H1 (cell line): Measurements from ENCODE around the gene NELFCD. TPM values are rescaled to one million over a fixed set of nuclear protein-coding genes. Genes with fewer than 3 reads are reported as not detected.

Experiments
- CBX5 ChIP-seq: fragments of 300-800, 300-1000 bp; sonication (generic); IDR thresholded peaks from 2 replicates; pipeline ENCODE4 v1.7.1; 2016; ENCODE audit warnings: antibody characterized with exemption, low read length, low read depth
- CHD7 ChIP-seq: fragments of 300-600 bp; sonication (generic); IDR thresholded peaks from 2 replicates; pipeline ENCODE4 v1.7.1; 2012; ENCODE audit warnings: low read length, moderate library complexity, mild to moderate bottlenecking, inconsistent platforms; ENCODE audit not compliant: insufficient replicate concordance
- GTF2F1 ChIP-seq: IDR thresholded peaks from 2 replicates; pipeline ENCODE4 v1.6.1; 2012; ENCODE audit warnings: low read depth, low read length, improper control_type of control experiment, borderline replicate concordance
- KDM1A ChIP-seq: fragments of 200-600, 300-600 bp; sonication (generic); IDR thresholded peaks from 2 replicates; pipeline ENCODE4 v1.7.1; 2016; ENCODE audit warnings: mild to moderate bottlenecking, low read length, borderline replicate concordance
- KDM5A ChIP-seq: fragments of 200-600 bp; IDR thresholded peaks from 2 replicates; pipeline ENCODE4 v1.7.1; 2012; ENCODE audit warnings: mild to moderate bottlenecking, low read length, inconsistent platforms, mixed read lengths
- POLR2AphosphoS5 ChIP-seq: IDR thresholded peaks from 2 replicates; pipeline ENCODE4 v1.6.1; 2011; ENCODE audit warnings: low read depth, low read length
- RXRA ChIP-seq: IDR thresholded peaks from 2 replicates; pipeline ENCODE4 v1.6.1; 2011; ENCODE audit warnings: low read depth, mild to moderate bottlenecking, low read length, moderate library complexity; ENCODE audit not compliant: insufficient read depth
- SP1 ChIP-seq: IDR thresholded peaks from 2 replicates; pipeline ENCODE4 v1.6.1; 2011; ENCODE audit warnings: low read depth, low read length
- TAF1 ChIP-seq: IDR thresholded peaks from 2 replicates; pipeline ENCODE4 v1.6.1; 2011; ENCODE audit warnings: mild to moderate bottlenecking, low read depth, low read length
- TBP ChIP-seq: IDR thresholded peaks from 2 replicates; pipeline ENCODE4 v1.6.1; 2011; ENCODE audit warnings: low read depth, low read length, improper control_type of control experiment
- polyA plus RNA-seq, 7 experiments: library from polyadenylated mRNA; depleted of rRNA in 3 of 7; stranded (reverse) in 5 of 7; unstranded in 2 of 7; fragments of >200 nt in 5 of 7; fragments of 200-250 nt in 2 of 7; gene quantifications; 1 replicate in 5 of 7; 2 replicates in 1 of 7; 4 replicates in 1 of 7; pipeline versions ENCODE4 v1.2.1 to v1.2.3, GENCODE V29; 2011 to 2013; ENCODE audit warnings: missing spikeins in 2 of 7, mixed read lengths in 2 of 7
- total RNA-seq: library from RNA; stranded (reverse); fragmentation: NEBNext Ultra II Directional; extraction: Animal tissue kit (Norgen Biotek cat#: 25700); gene quantifications from 2 replicates; pipeline ENCODE4 v1.2.1, GENCODE V29; 2021
- TF ChIP-seq, protein P1 (sequence below): IDR thresholded peaks from 2 replicates; pipeline ENCODE4 v1.6.1; 2011; ENCODE audit warnings: low read length, improper control_type of control experiment

NELFCD gene
- total and polyA plus RNA-seq, 2 of the 8 experiments (the other 6 are each of a cell fraction or from before 2014, with no cell fraction given) = 35.5 to 59.6 TPM

GRCh38 chr20:58944610-58945009 is 36.4 kb upstream of the NELFCD start (continued):
- TF ChIP-seq CHD7 (no peak), POLR2AphosphoS5 (no peak), TAF1 (no peak), GTF2F1 (no peak), KDM1A (no peak), SP1 (no peak), KDM5A (no peak), CBX5 (no peak), TBP (no peak), RXRA (no peak)
- TF ChIP-seq, protein P1, sequence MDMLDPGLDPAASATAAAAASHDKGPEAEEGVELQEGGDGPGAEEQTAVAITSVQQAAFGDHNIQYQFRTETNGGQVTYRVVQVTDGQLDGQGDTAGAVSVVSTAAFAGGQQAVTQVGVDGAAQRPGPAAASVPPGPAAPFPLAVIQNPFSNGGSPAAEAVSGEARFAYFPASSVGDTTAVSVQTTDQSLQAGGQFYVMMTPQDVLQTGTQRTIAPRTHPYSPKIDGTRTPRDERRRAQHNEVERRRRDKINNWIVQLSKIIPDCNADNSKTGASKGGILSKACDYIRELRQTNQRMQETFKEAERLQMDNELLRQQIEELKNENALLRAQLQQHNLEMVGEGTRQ = no peak
